Parathyroid adenoma (tissue), 2 donors: ENCODE results near the gene ALDH5A1.

Experiments
- H2AFZ ChIP-seq: fragments of 300-600 bp; sonication (generic); one replicate; pipeline ENCODE4 v1.7.0; 2017; ENCODE audit warnings: antibody characterized with exemption, mild to moderate bottlenecking
- H3K27ac ChIP-seq: fragments of 300-600 bp; sonication (generic); one replicate; pipeline ENCODE4 v1.7.0; 2017
- H3K27me3 ChIP-seq: fragments of 300-600 bp; sonication (generic); one replicate; pipeline ENCODE4 v1.7.0; 2017; ENCODE audit warnings: low read length; ENCODE audit not compliant: control insufficient read depth, insufficient read depth
- H3K36me3 ChIP-seq: fragments of 300-600 bp; sonication (generic); one replicate; pipeline ENCODE4 v1.7.0; 2017; ENCODE audit warnings: low read length; ENCODE audit not compliant: control insufficient read depth, insufficient read depth
- H3K4me1 ChIP-seq: fragments of 300-600 bp; sonication (generic); one replicate; pipeline ENCODE4 v1.7.0; 2017; ENCODE audit warnings: control low read depth
- H3K4me2 ChIP-seq: fragments of 300-600 bp; sonication (generic); one replicate; pipeline ENCODE4 v1.7.0; 2017; ENCODE audit warnings: low read length
- H3K4me3 ChIP-seq: fragments of 300-600 bp; sonication (generic); one replicate; pipeline ENCODE4 v1.7.0; 2017; ENCODE audit warnings: low read depth, low read length
- H3K79me2 ChIP-seq: fragments of 300-600 bp; sonication (generic); one replicate; pipeline ENCODE4 v1.7.0; 2017; ENCODE audit warnings: control low read depth
- H3K9ac ChIP-seq: fragments of 300-600 bp; sonication (generic); one replicate; pipeline ENCODE4 v1.7.0; 2017; ENCODE audit warnings: mild to moderate bottlenecking
- H3K9me3 ChIP-seq: fragments of 300-600 bp; sonication (generic); one replicate; pipeline ENCODE4 v1.7.0; 2017; ENCODE audit warnings: low read length; ENCODE audit not compliant: control insufficient read depth
- CTCF ChIP-seq: fragments of 300-600 bp; sonication (generic); IDR thresholded peaks from one replicate; pipeline ENCODE4 v1.7.0; 2017; ENCODE audit warnings: antibody characterized with exemption, mild to moderate bottlenecking
- donor health status: primary hyperparathyroidism.

The ALDH5A1 gene

DNA sequence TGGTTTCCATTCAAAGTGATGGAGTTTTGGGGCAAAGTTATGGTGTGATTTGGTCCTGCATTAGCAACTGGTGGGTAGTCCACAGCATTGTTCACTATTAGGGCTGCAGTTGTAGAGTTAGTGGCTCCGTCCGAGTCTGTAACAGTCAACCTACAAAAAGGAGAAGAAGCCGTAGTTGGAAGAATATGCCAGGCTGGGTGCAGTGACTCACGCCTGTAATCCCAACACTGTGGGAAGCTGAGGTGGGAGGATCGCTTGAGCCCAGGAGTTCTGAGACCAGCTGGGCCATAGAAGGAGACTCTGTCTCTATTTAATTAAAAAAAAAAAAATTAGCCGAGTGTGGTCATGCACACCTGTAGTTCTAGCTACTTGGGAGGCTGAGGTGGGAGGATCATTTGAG is 81.7 kb downstream of the ALDH5A1 start:
- no peaks in the 10 kb centered on the region for H3K4me1 ChIP-seq
- no peaks in the 10 kb centered on the region for H3K36me3 ChIP-seq
- no peak for TF ChIP-seq CTCF
- H3K4me3 ChIP-seq, result no peak overlapping the region
- H2AFZ ChIP-seq, result no peak overlapping the region
- H3K4me2 ChIP-seq, result no peak overlapping the region
- H3K27ac ChIP-seq, result no peak overlapping the region
- H3K9me3 ChIP-seq, result no peaks in the 10 kb centered on the region
- no peak overlapping the region for H3K9ac ChIP-seq
- no peaks in the 10 kb centered on the region for H3K27me3 ChIP-seq
- no peaks in the 10 kb centered on the region for H3K79me2 ChIP-seq

DNA sequence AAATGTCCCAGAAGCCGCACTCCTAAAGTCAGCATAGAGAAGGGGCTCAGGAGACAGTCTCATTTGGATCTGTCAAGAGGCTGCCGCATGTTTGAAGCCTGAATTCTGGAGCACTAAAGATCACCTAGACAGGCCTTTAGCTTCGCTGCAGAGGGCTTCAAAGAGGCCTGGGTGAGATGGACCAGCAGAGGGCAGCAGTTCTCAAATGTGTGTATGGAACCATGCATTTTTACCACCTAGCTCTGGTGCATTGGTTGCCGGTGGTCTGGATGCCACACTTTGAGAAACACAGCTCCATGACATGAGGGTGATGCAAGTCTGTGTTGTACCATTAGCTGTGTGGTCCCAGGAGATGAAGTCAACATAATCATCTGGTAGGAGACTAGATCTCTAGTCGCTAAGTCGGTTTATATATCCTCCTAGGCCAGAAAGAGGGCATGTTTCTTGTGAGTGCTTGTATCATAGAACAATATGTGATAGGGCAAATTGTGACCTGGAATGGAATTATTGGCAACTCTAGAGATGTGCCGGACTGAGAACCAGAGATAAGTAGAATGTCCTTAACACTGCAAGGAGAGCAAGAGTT is 86.4 kb downstream of the ALDH5A1 start:
- H3K27me3 ChIP-seq, result no peaks in the 10 kb centered on the region
- no peak overlapping the region for H3K4me2 ChIP-seq
- H2AFZ ChIP-seq, result no peak overlapping the region
- no peaks in the 10 kb centered on the region for H3K79me2 ChIP-seq
- H3K4me1 ChIP-seq, result no peaks in the 10 kb centered on the region
- H3K9ac ChIP-seq, result no peak overlapping the region
- H3K4me3 ChIP-seq, result no peak overlapping the region
- H3K27ac ChIP-seq, result no peak overlapping the region
- no peaks in the 10 kb centered on the region for H3K9me3 ChIP-seq
- H3K36me3 ChIP-seq, result no peaks in the 10 kb centered on the region
- peak; percentile 75 for TF ChIP-seq CTCF

DNA sequence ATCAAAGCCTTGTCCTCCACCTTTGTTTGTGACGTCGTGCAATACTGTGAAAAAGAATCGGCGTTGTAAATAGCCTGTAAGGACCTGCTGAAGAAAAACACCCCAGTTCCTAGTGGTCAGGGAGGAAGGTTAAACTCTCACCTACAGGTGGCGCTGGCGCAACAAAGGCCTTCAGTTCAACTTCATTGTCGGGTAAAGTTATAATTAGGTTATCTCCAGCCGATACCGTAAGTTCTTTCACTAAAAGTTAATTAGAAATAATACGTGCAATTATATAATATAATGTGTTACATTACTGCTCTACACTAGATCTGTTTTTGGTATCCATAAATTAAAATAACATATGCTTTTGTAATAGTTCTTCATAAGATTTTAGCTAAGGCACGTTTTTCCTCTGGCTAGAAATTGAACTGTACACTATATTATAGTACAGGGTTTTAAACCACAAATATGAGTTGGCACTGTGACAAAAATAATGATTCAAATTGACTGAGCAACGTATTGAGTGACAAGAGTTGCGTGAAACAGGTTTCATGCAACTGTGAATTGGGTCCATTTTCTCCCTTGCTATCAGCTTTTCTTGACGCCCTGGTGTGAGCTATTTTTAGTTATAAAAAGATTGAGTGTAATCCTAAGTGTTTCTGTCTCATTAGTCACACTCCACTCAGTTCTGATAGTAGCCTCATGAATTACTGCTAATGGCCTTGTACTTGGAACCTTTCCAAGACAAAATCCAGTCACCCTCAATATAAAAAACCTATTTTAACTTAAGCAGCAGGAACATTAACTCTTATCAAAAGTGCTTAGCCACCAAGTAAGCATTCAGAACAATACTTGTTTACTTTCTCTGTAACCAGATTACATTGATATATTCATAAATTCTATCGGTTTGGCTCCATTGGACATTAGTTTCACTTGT is 89.0 kb downstream of the ALDH5A1 start:
- no peak overlapping the region for H3K9ac ChIP-seq
- H3K4me3 ChIP-seq, result no peak overlapping the region
- H3K79me2 ChIP-seq, result no peaks in the 10 kb centered on the region
- H3K27ac ChIP-seq, result no peak overlapping the region
- peak overlapping the region; percentile 67 for H2AFZ ChIP-seq
- no peaks in the 10 kb centered on the region for H3K4me1 ChIP-seq
- no peaks in the 10 kb centered on the region for H3K27me3 ChIP-seq
- H3K36me3 ChIP-seq, result no peaks in the 10 kb centered on the region
- no peak overlapping the region for H3K4me2 ChIP-seq
- TF ChIP-seq CTCF, result peak; percentile 84
- H3K9me3 ChIP-seq, result no peaks in the 10 kb centered on the region

DNA sequence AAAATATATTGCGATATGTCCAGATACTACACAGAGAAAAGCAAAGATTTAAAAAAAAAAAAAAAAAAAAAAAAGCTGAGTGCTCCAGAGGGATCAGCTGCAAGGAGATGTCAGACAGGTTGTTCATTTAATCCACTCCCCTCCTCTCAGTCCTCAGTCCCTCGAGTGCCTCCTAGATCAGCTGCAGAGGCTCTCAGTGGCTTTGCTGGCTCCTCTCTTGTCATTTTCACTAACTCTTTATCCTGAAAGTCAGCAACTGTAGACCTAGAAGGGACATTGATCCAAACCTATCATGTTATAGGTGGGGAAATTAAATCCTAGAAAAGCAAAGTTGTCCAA is 89.6 kb downstream of the ALDH5A1 start:
- Histone ChIP-seq H3K79me2 (no peaks in the 10 kb centered on the region), H3K4me3 (no peak overlapping the region), H3K4me2 (no peak overlapping the region), H3K27ac (no peak overlapping the region), H3K36me3 (no peaks in the 10 kb centered on the region), H3K9me3 (no peaks in the 10 kb centered on the region), H2AFZ (no peak overlapping the region), H3K27me3 (no peaks in the 10 kb centered on the region), H3K4me1 (no peaks in the 10 kb centered on the region), H3K9ac (no peak overlapping the region)
- TF ChIP-seq CTCF, result no peak
